H1 (cell line): ENCODE results near the gene USP13. TPM values are rescaled to one million over a fixed set of nuclear protein-coding genes. Genes with fewer than 3 reads are reported as not detected.
A peak's percentile ranks its signal among the peaks of the same experiment; 100 is the strongest.

Experiments used
- CTCF ChIA-PET: fragments of 300-600 bp; sonication (Branson Sonifier 250); formaldehyde crosslinking; loops from one replicate; lab custom pipeline; 2021; ENCODE audit not compliant: partially characterized antibody; lab: Charles Lee
- POLR2A ChIA-PET: fragments of 300-600 bp; sonication (Branson Sonifier 250); formaldehyde crosslinking; loops from one replicate; lab custom pipeline; 2021; ENCODE audit warnings: inconsistent platforms; ENCODE audit not compliant: partially characterized antibody; lab: Charles Lee
- DNase-seq, 2 experiments: peaks; one replicate each; pipeline versions ENCODE4 v3.0.0 to v3.0.0-alpha.2; 2010 to 2022; ENCODE audit warnings: low spot score in 2 of 2, low read depth in 1 of 2, mixed read lengths in 1 of 2
- FAIRE-seq: peaks from 2 replicates; lab custom pipeline; 2011; peaks lifted over from hg19 to GRCh38; lab: Jason Lieb, UNC
- H2AFZ ChIP-seq: 2 replicates; pipeline ENCODE4 v1.8.1; 2012; ENCODE audit warnings: low read length, inconsistent platforms
- H2AK5ac ChIP-seq: 2 replicates; pipeline ENCODE4 v1.6.1; 2013; ENCODE audit warnings: low read depth, low read length
- H2BK120ac ChIP-seq: replicated peaks from 2 replicates; pipeline ENCODE3; 2013; ENCODE audit warnings: low read depth, low read length, inconsistent platforms
- H2BK12ac ChIP-seq: 2 replicates; pipeline ENCODE4 v1.6.1; 2013; ENCODE audit warnings: low read depth, low read length
- H2BK15ac ChIP-seq: 2 replicates; pipeline ENCODE4 v1.6.1; 2013; ENCODE audit warnings: low read length
- H2BK20ac ChIP-seq: 2 replicates; pipeline ENCODE4 v1.6.1; 2013; ENCODE audit warnings: low read length
- H2BK5ac ChIP-seq: 2 replicates; pipeline ENCODE4 v1.6.1; 2013; ENCODE audit warnings: low read depth, low read length
- H3K14ac ChIP-seq: 2 replicates; pipeline ENCODE4 v1.6.1; 2013; ENCODE audit warnings: inconsistent platforms; ENCODE audit not compliant: insufficient read length
- H3K18ac ChIP-seq: 2 replicates; pipeline ENCODE4 v1.6.1; 2013; ENCODE audit warnings: low read length; ENCODE audit errors: extremely low read depth
- H3K23ac ChIP-seq: 2 replicates; pipeline ENCODE4 v1.6.1; 2013; ENCODE audit warnings: inconsistent platforms; ENCODE audit not compliant: insufficient read length
- H3K23me2 ChIP-seq: 2 replicates; pipeline ENCODE4 v1.6.1; 2013; ENCODE audit warnings: low read depth, low read length
- H3K27ac ChIP-seq: 2 replicates; pipeline ENCODE4 v1.6.1; 2011; ENCODE audit warnings: low read depth, low read length, inconsistent platforms
- H3K27me3 ChIP-seq, 4 experiments: replicated peaks in 1 of 4; 1 replicate in 1 of 4; 2 replicates in 3 of 4; pipeline versions ENCODE4 v1.6.1 to v1.8.1; 2011 to 2013; ENCODE audit warnings: low read length in 3 of 4, mild to moderate bottlenecking in 3 of 4, inconsistent platforms in 2 of 4, mixed read lengths in 2 of 4, moderate library complexity in 1 of 4; ENCODE audit not compliant: control insufficient read depth in 3 of 4, insufficient read depth in 3 of 4; ENCODE audit errors: extremely low read depth in 1 of 4
- H3K36me3 ChIP-seq, 4 experiments: 2 replicates each; pipeline versions ENCODE4 v1.6.1 to v1.8.1; 2011 to 2013; ENCODE audit warnings: mild to moderate bottlenecking in 4 of 4, low read length in 3 of 4, moderate library complexity in 2 of 4, control low read depth in 1 of 4, inconsistent platforms in 1 of 4; ENCODE audit not compliant: insufficient read depth in 4 of 4, control insufficient read depth in 2 of 4
- H3K4ac ChIP-seq: replicated peaks from 2 replicates; pipeline ENCODE3; 2013; ENCODE audit warnings: low read length, low read depth, mixed read lengths, inconsistent platforms; ENCODE audit not compliant: insufficient read length
- H3K4me1 ChIP-seq, 4 experiments: replicated peaks in 1 of 4; 1 replicate in 1 of 4; 2 replicates in 3 of 4; pipeline versions ENCODE4 v1.6.1 to v1.8.1; 2011 to 2013; ENCODE audit warnings: low read length in 3 of 4, inconsistent platforms in 2 of 4, mixed read lengths in 1 of 4; ENCODE audit not compliant: insufficient read depth in 4 of 4, control insufficient read depth in 3 of 4
- H3K4me2 ChIP-seq, 2 experiments: 2 replicates each; pipeline versions ENCODE4 v1.6.1 to v1.8.1; 2011 to 2013; ENCODE audit warnings: low read depth in 2 of 2, low read length in 2 of 2, control low read depth in 1 of 2, inconsistent platforms in 1 of 2, mild to moderate bottlenecking in 1 of 2; ENCODE audit not compliant: insufficient read depth in 1 of 2
- H3K4me3 ChIP-seq, 4 experiments: fragments of 200-600, 300-600 bp in 1 of 4; sonication (generic), shearing (Covaris generic), sonication (Bioruptor Twin) in 1 of 4; 2 replicates each; pipeline versions ENCODE4 v1.5.1 to v1.8.1; 2011 to 2016; ENCODE audit warnings: low read length in 4 of 4, low read depth in 3 of 4, control low read depth in 2 of 4, inconsistent platforms in 2 of 4, mild to moderate bottlenecking in 2 of 4, mixed read lengths in 1 of 4, moderate library complexity in 1 of 4; ENCODE audit not compliant: insufficient read depth in 2 of 4; ENCODE audit errors: extremely low read depth in 1 of 4
- H3K56ac ChIP-seq: replicated peaks from 2 replicates; pipeline ENCODE3; 2013; ENCODE audit warnings: low read depth, mild to moderate bottlenecking, mixed read lengths, low read length, inconsistent platforms; ENCODE audit not compliant: insufficient read length
- H3K79me1 ChIP-seq: 2 replicates; pipeline ENCODE4 v1.6.1; 2013; ENCODE audit warnings: low read depth, low read length, control low read depth
- H3K79me2 ChIP-seq, 2 experiments: 2 replicates each; pipeline versions ENCODE4 v1.6.1 to v1.8.1; 2012 to 2013; ENCODE audit warnings: low read length in 2 of 2, mild to moderate bottlenecking in 2 of 2, inconsistent platforms in 1 of 2; ENCODE audit not compliant: insufficient read depth in 2 of 2, control insufficient read depth in 1 of 2
- H3K9ac ChIP-seq, 4 experiments: replicated peaks in 1 of 4; 1 replicate in 1 of 4; 2 replicates in 3 of 4; pipeline versions ENCODE4 v1.6.1 to v1.8.1; 2011 to 2013; ENCODE audit warnings: low read depth in 3 of 4, low read length in 3 of 4, control low read depth in 2 of 4, mild to moderate bottlenecking in 2 of 4, moderate library complexity in 2 of 4, inconsistent platforms in 1 of 4; ENCODE audit errors: extremely low read depth in 1 of 4
- H3K9me3 ChIP-seq, 2 experiments: 2 replicates each; pipeline versions ENCODE4 v1.6.1 to v1.8.1; 2012 to 2013; ENCODE audit warnings: mild to moderate bottlenecking in 2 of 2, moderate library complexity in 2 of 2, control low read depth in 1 of 2, inconsistent platforms in 1 of 2, low read depth in 1 of 2, low read length in 1 of 2, mixed read lengths in 1 of 2; ENCODE audit not compliant: insufficient read depth in 2 of 2
- H4K20me1 ChIP-seq, 2 experiments: replicated peaks in 1 of 2; 2 replicates each; pipeline versions ENCODE3 to v1.8.1; 2011 to 2013; ENCODE audit warnings: inconsistent platforms in 2 of 2, low read length in 2 of 2, mild to moderate bottlenecking in 1 of 2; ENCODE audit not compliant: insufficient read depth in 2 of 2, control insufficient read depth in 1 of 2
- H4K5ac ChIP-seq: 2 replicates; pipeline ENCODE4 v1.6.1; 2013; ENCODE audit warnings: low read length, low read depth, mixed read lengths, inconsistent platforms; ENCODE audit not compliant: insufficient read length
- H4K8ac ChIP-seq: 2 replicates; pipeline ENCODE4 v1.8.0; 2013; ENCODE audit warnings: mild to moderate bottlenecking, moderate library complexity, low read length, inconsistent platforms; ENCODE audit not compliant: insufficient read depth; ENCODE audit errors: extremely low read depth
- H4K91ac ChIP-seq: replicated peaks from 2 replicates; pipeline ENCODE3; 2013; ENCODE audit warnings: low read length, mixed read lengths, inconsistent platforms; ENCODE audit not compliant: insufficient read length
- BRCA1 ChIP-seq: IDR thresholded peaks from 2 replicates; pipeline ENCODE4 v1.6.1; 2012; ENCODE audit warnings: low read depth, low read length, improper control_type of control experiment
- CHD2 ChIP-seq: IDR thresholded peaks from 2 replicates; pipeline ENCODE4 v1.6.1; 2012; ENCODE audit warnings: low read length, improper control_type of control experiment
- GABPA ChIP-seq: IDR thresholded peaks from 2 replicates; pipeline ENCODE4 v1.6.1; 2011; ENCODE audit warnings: mild to moderate bottlenecking, low read length, moderate library complexity, borderline replicate concordance; ENCODE audit not compliant: insufficient read depth
- RNF2 ChIP-seq: fragments of 200-900, 300-1000 bp; sonication (generic); IDR thresholded peaks from 2 replicates; pipeline ENCODE4 v1.7.1; 2016; ENCODE audit warnings: borderline replicate concordance, low read depth, mild to moderate bottlenecking, antibody characterized with exemption, low read length; ENCODE audit not compliant: poor library complexity, severe bottlenecking; ENCODE audit errors: missing control alignments
- SP4 ChIP-seq: IDR thresholded peaks from 2 replicates; pipeline ENCODE4 v1.6.1; 2012; ENCODE audit warnings: low read length, inconsistent platforms
- TAF1 ChIP-seq: IDR thresholded peaks from 2 replicates; pipeline ENCODE4 v1.6.1; 2011; ENCODE audit warnings: mild to moderate bottlenecking, low read depth, low read length
- WGBS, 2 experiments: shearing (Covaris generic) in 1 of 2; methylation state at CpG; one replicate each; pipeline versions ENCODE4 v1.1.6 to v1.1.7; 2013 to 2015; ENCODE audit warnings: low lambda C conversion rate in 2 of 2, mixed read lengths in 2 of 2, inconsistent platforms in 1 of 2, low coverage in 1 of 2, missing lambda C conversion rate in 1 of 2; ENCODE audit not compliant: insufficient replicate concordance in 2 of 2, insufficient coverage in 1 of 2, insufficient read length in 1 of 2; ENCODE audit errors: extremely low coverage in 1 of 2, missing lambda C conversion rate in 1 of 2; 5-methylcytosine and 5-hydroxymethylcytosine counted together
- polyA plus RNA-seq, 7 experiments: library from polyadenylated mRNA; depleted of rRNA in 3 of 7; stranded (reverse) in 5 of 7; unstranded in 2 of 7; fragments of >200 nt in 5 of 7; fragments of 200-250 nt in 2 of 7; gene quantifications; 1 replicate in 5 of 7; 2 replicates in 1 of 7; 4 replicates in 1 of 7; pipeline versions ENCODE4 v1.2.1 to v1.2.3, GENCODE V29; 2011 to 2013; ENCODE audit warnings: missing spikeins in 2 of 7, mixed read lengths in 2 of 7
- total RNA-seq: library from RNA; stranded (reverse); fragmentation: NEBNext Ultra II Directional; extraction: Animal tissue kit (Norgen Biotek cat#: 25700); gene quantifications from 2 replicates; pipeline ENCODE4 v1.2.1, GENCODE V29; 2021

Gene USP13
- total and polyA plus RNA-seq, 2 of the 8 experiments (the other 6 are each of a cell fraction or from before 2014, with no cell fraction given), result 7.9 to 25.9 TPM

- DNase-seq (no peak), FAIRE-seq (no peak)
- no peak overlapping the region for H2BK15ac ChIP-seq
- H3K4me3 ChIP-seq, result no peak overlapping the region
- H3K27me3 ChIP-seq, result no peaks in the 10 kb centered on the region
- H3K4me1 ChIP-seq, result peaks cover 3 to 11% (median 5%) of the 10 kb centered on the region in 4 experiments; a peak in 6 of 7 replicates
- no peak overlapping the region for H3K23ac ChIP-seq
- no peak overlapping the region for H4K8ac ChIP-seq
- no peak overlapping the region for H3K9ac ChIP-seq
- no peaks in the 10 kb centered on the region for H3K9me3 ChIP-seq
- H2BK20ac ChIP-seq, result no peak overlapping the region
- peaks cover 0 to 8% of the 10 kb centered on the region in 2 experiments for H4K20me1 ChIP-seq
- H4K91ac ChIP-seq, result no peak overlapping the region
- no peak overlapping the region for H3K56ac ChIP-seq
- H3K4me2 ChIP-seq, result peak overlapping the region in 1 of 2 experiments; percentile 76; a peak in 1 of 4 replicates
- no peak overlapping the region for H3K14ac ChIP-seq
- H4K5ac ChIP-seq, result no peak overlapping the region
- H3K18ac ChIP-seq, result no peak overlapping the region
- no peaks in the 10 kb centered on the region for H3K36me3 ChIP-seq
- H3K4ac ChIP-seq, result no peak overlapping the region
- peaks cover 7 to 59% of the 10 kb centered on the region in 2 experiments for H3K79me2 ChIP-seq
- POLR2A ChIA-PET, result interaction anchor here (1.5 to 2.1 kb wide), 2 partner anchors 22 to 64 kb away, joined by 3 to 5 read pairs; no protein-coding TSS in a partner anchor
- H3K23me2 ChIP-seq, result peaks cover 5% of the 10 kb centered on the region; the same call in 1 of the 2 replicates
- H3K27ac ChIP-seq, result no peak overlapping the region
- peaks cover 22% of the 10 kb centered on the region for H3K79me1 ChIP-seq
- H2BK12ac ChIP-seq, result no peak overlapping the region
- CTCF ChIA-PET, result no interaction called here
- H2BK5ac ChIP-seq, result no peak overlapping the region
- H2AFZ ChIP-seq, result no peak overlapping the region
- WGBS, 2 experiments, result 87 to 100% methylated on average over 1 to 2 of the region's 2 CpGs
- no peak overlapping the region for H2BK120ac ChIP-seq
- H2AK5ac ChIP-seq, result no peak overlapping the region
- TF ChIP-seq GABPA, result no peak
- TF ChIP-seq RNF2, result no peak
- TF ChIP-seq SP4, result no peak
- TF ChIP-seq CHD2, result no peak
- no peak for TF ChIP-seq BRCA1
- TF ChIP-seq TAF1, result no peak
These were observed 2.4 kb downstream of the USP13 start for GRCh38 chr3:179655236-179655635.
